Body of pancreas (tissue), 4 donors: ENCODE data around the gene BTG2. TPM values are rescaled to one million over a fixed set of nuclear protein-coding genes. Genes with fewer than 3 reads are reported as not detected.

Experiments used
- ATAC-seq: fragments of 150-250 bp; one replicate; pipeline ENCODE4 v1.9.1; 2016
- DNase-seq, 4 donors: peaks; one replicate each; pipeline ENCODE4 v3.0.0-alpha.2; 2019
- H3K27ac ChIP-seq, 4 donors: fragments of 200-600 bp; sonication (generic); 1 replicate in 3 of 4; 2 replicates in 1 of 4; pipeline versions ENCODE4 v1.5.1 to v1.6.1; 2016 to 2019; ENCODE audit warnings: mild to moderate bottlenecking in 1 of 4, mixed read lengths in 1 of 4, moderate library complexity in 1 of 4
- H3K27me3 ChIP-seq, 2 donors: fragments of 200-600 bp; sonication (generic); one replicate each; pipeline ENCODE4 v1.6.0; 2016; ENCODE audit warnings: mild to moderate bottlenecking in 1 of 2
- H3K36me3 ChIP-seq, 2 donors: fragments of 200-600 bp; sonication (generic); replicated peaks in 1 of 2; 2 replicates each; pipeline ENCODE4 v1.5.1; 2016; ENCODE audit warnings: low read depth in 2 of 2; ENCODE audit not compliant: insufficient read depth in 1 of 2
- H3K4me1 ChIP-seq: fragments of 200-600 bp; sonication (generic); one replicate; pipeline ENCODE4 v1.6.0; 2016
- H3K4me3 ChIP-seq, 2 donors: fragments of 200-600 bp; sonication (generic); 1 replicate in 1 of 2; 2 replicates in 1 of 2; pipeline ENCODE4 v1.5.1; 2016 to 2019
- H3K9me3 ChIP-seq, 3 donors: fragments of 200-600 bp; sonication (generic); 1 replicate in 2 of 3; 2 replicates in 1 of 3; pipeline ENCODE4 v1.5.1; 2016
- CTCF ChIP-seq, 7 experiments: fragments of 450-650 bp in 4 of 7; fragments of 200-600 bp in 3 of 7; sonication (generic) in 3 of 7; IDR thresholded peaks; one replicate each; pipeline ENCODE4 v1.5.1; 2016 to 2019; ENCODE audit warnings: antibody characterized with exemption in 7 of 7
- POLR2A ChIP-seq, 3 donors: fragments of 450-650 bp; IDR thresholded peaks; one replicate each; pipeline ENCODE4 v1.6.1; 2016; ENCODE audit warnings: antibody characterized with exemption in 3 of 3, mild to moderate bottlenecking in 2 of 3
- WGBS, 2 donors: methylation state at CpG; one replicate each; pipeline ENCODE4 v1.1.5; 2017; 5-methylcytosine and 5-hydroxymethylcytosine counted together
- intact Hi-C: fragments of 100-400 bp; cut with DNase I; formaldehyde crosslinking; loops from one replicate; pipeline ENCODE4 v1.15.1; 2023
- total RNA-seq, 2 donors: library from RNA; depleted of rRNA; stranded (reverse); fragments of >200 nt; gene quantifications; one replicate each; pipeline ENCODE4 v1.1.0, GENCODE V29; 2016

BTG2 gene
- total RNA-seq, 2 donors from 2014 or later = 122 to 160 TPM

DNA sequence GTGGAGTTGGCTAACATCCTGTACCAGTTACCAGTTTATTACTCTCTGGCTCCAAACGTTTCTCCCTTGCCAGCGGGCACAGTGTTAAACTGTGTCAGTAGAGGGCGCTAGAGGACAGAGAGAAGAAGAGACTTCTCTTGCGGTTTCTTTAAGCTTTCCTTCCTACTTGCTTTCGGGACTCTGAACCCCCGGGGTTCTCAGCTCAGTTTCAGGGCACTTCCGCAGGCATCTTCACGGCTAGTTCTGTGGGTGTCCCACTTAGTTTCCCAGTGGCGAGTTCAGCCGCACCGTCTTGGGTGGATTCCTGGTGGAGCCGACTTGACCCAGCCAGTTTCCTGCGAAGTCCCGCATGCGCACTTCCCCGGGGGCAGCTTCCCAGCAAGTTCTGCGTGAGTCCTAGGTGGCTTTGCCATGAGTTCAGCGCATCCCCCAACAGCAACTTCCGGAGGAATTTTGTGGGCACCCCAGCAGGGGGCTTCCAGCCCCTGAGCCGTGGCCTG is 37.9 kb upstream of the BTG2 start:
- Histone ChIP-seq H3K36me3 (no peaks in the 10 kb centered on the region), H3K27me3 (no peaks in the 10 kb centered on the region), H3K4me3 (peak overlapping the region in 1 of 2 donors; percentile 24), H3K27ac (peak overlapping the region in 3 of 4 donors; percentile 50 to 74 (median 70)), H3K9me3 (no peaks in the 10 kb centered on the region), H3K4me1 (peaks cover 5% of the 10 kb centered on the region)
- DNase-seq = peak; percentile 86 to 88 (median 87)
- intact Hi-C loops = loop anchor here (5.0 kb wide), 2 partner anchors 210 to 225 kb away; partner anchors contain the start of genes OPTC and PRELP
- WGBS, 2 donors = 0 to 1% methylated on average over 17 to 19 of the region's 20 CpGs
- peak; percentile 84 for ATAC-seq
- TF ChIP-seq POLR2A (IDR thresholded peaks at IDR 0.05) (no peak), CTCF (IDR thresholded peaks at IDR 0.05) (peak; percentile 92 to 99 (median 95))

DNA sequence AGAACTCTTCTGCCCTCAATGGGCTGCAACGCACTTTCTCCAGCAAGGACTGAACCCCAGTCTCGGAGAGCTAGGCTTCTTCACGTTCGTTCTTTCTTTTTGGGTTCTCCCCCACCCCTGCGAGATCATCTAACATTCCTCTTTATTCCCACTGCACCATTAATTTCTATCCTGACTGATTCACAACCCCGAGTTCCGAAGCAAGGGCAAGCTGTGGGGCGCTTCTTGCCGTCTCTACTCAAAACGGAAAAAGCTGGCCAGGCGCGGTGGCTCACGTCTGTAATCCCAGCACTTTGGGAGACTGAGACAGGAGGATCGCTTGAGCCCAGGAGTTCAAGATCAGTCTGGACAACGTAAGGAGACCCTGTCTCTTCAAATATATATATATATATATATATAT is 37.4 kb upstream of the BTG2 start:
- no peak for DNase-seq

GRCh38 chr1:203268901-203269653 is 36.2 kb upstream of the BTG2 start:
- 14 to 20% methylated on average over 5 of the region's 5 CpGs for WGBS, 2 donors
- no peak overlapping the region for H3K27ac ChIP-seq
- peaks cover 21% of the 10 kb centered on the region for H3K4me1 ChIP-seq
- ATAC-seq = peak; percentile 5
- peak in 3 of 4 donors; percentile 43 to 68 (median 49) for DNase-seq
- no peaks in the 10 kb centered on the region for H3K36me3 ChIP-seq
- H3K4me3 ChIP-seq = no peak overlapping the region
- H3K27me3 ChIP-seq = no peaks in the 10 kb centered on the region
- H3K9me3 ChIP-seq = no peaks in the 10 kb centered on the region
- TF ChIP-seq CTCF (IDR thresholded peaks at IDR 0.05) (peak; percentile 82 to 94 (median 89)), POLR2A (IDR thresholded peaks at IDR 0.05) (no peak)
- intact Hi-C loops = loop anchor here (5.0 kb wide), 2 partner anchors 208 to 223 kb away; partner anchors contain the start of genes OPTC and PRELP

More for the DNA sequence above, 37.4 kb upstream of the BTG2 start:
- ATAC-seq = no peak
- Histone ChIP-seq H3K27me3 (no peaks in the 10 kb centered on the region), H3K36me3 (no peaks in the 10 kb centered on the region), H3K4me3 (no peak overlapping the region), H3K27ac (peak overlapping the region in 3 of 4 donors; percentile 50 to 74 (median 70)), H3K4me1 (peaks cover 9% of the 10 kb centered on the region), H3K9me3 (no peaks in the 10 kb centered on the region)
- WGBS, 2 donors = 44 to 48% methylated on average over 14 to 15 of the region's 15 CpGs
- intact Hi-C loops = loop anchor here (5.0 kb wide), 2 partner anchors 209 to 224 kb away; partner anchors contain the start of genes OPTC and PRELP
- TF ChIP-seq CTCF (IDR thresholded peaks at IDR 0.05) (no peak), POLR2A (IDR thresholded peaks at IDR 0.05) (no peak)

DNA sequence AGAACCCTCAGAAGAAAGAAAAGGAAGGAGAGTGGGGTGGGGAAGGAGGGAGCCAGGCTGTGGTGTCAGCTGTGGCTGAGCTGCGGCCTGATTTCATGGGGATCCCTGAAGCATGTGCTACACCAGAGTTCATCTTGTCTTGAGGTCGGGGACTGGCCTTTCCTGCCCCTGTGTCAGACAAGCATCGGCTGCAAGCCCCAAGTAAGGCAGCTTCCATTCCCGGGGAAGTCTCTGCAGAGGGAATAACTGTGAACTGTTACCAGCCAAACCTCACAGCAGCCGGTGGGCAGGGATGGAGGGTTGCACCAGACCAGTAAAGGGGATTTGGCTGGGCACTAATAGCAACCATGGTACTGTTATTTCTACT is 35.7 kb upstream of the BTG2 start:
- TF ChIP-seq CTCF (IDR thresholded peaks at IDR 0.05) = no peak
- TF ChIP-seq POLR2A (IDR thresholded peaks at IDR 0.05) = no peak
- no peak for DNase-seq
- no peak for ATAC-seq
- H3K36me3 ChIP-seq = no peaks in the 10 kb centered on the region
- peaks cover 26% of the 10 kb centered on the region for H3K4me1 ChIP-seq
- intact Hi-C loops = loop anchor here (5.0 kb wide), 2 partner anchors 208 to 223 kb away; partner anchors contain the start of genes OPTC and PRELP
- no peaks in the 10 kb centered on the region for H3K27me3 ChIP-seq
- no peak overlapping the region for H3K4me3 ChIP-seq
- 54 to 55% methylated on average over 4 to 5 of the region's 5 CpGs for WGBS, 2 donors
- no peaks in the 10 kb centered on the region for H3K9me3 ChIP-seq
- H3K27ac ChIP-seq = no peak overlapping the region
